Gastroesophageal sphincter (tissue), 3 donors: Measurements from ENCODE around the gene RPRD2.
"Not testable (repeated sequence)": the region's sequence is repeated elsewhere in the genome, so short reads cannot be mapped to it uniquely, and the experiment has no call there.

ENCODE experiments used
- EP300 ChIP-seq: sonication (generic); formaldehyde crosslinking; IDR thresholded peaks from one replicate; pipeline ENCODE4 v1.6.1; 2017; ENCODE audit warnings: antibody characterized with exemption, mild to moderate bottlenecking
- POLR2A ChIP-seq, 2 donors: fragments of 450-650 bp; IDR thresholded peaks; one replicate each; pipeline ENCODE4 v1.6.1; 2017; ENCODE audit warnings: antibody characterized with exemption in 2 of 2, mild to moderate bottlenecking in 2 of 2, moderate library complexity in 1 of 2
- POLR2AphosphoS5 ChIP-seq: sonication (generic); formaldehyde crosslinking; IDR thresholded peaks from one replicate; pipeline ENCODE4 v1.6.1; 2017; ENCODE audit warnings: antibody characterized with exemption
- TF ChIP-seq, protein P1 (sequence below), 4 experiments: fragments of 200-600 bp in 2 of 4; fragments of 450-650 bp in 2 of 4; sonication (generic) in 1 of 4; IDR thresholded peaks; one replicate each; pipeline ENCODE4 v1.5.1; 2017 to 2019; ENCODE audit warnings: antibody characterized with exemption in 4 of 4, mild to moderate bottlenecking in 2 of 4, moderate library complexity in 2 of 4

- TF ChIP-seq, protein P1, sequence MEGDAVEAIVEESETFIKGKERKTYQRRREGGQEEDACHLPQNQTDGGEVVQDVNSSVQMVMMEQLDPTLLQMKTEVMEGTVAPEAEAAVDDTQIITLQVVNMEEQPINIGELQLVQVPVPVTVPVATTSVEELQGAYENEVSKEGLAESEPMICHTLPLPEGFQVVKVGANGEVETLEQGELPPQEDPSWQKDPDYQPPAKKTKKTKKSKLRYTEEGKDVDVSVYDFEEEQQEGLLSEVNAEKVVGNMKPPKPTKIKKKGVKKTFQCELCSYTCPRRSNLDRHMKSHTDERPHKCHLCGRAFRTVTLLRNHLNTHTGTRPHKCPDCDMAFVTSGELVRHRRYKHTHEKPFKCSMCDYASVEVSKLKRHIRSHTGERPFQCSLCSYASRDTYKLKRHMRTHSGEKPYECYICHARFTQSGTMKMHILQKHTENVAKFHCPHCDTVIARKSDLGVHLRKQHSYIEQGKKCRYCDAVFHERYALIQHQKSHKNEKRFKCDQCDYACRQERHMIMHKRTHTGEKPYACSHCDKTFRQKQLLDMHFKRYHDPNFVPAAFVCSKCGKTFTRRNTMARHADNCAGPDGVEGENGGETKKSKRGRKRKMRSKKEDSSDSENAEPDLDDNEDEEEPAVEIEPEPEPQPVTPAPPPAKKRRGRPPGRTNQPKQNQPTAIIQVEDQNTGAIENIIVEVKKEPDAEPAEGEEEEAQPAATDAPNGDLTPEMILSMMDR (IDR thresholded peaks at IDR 0.05) = not testable (repeated sequence)
- not testable (repeated sequence) for TF ChIP-seq POLR2AphosphoS5; POLR2A (IDR thresholded peaks at IDR 0.05); EP300
These were observed 31.2 kb downstream of the RPRD2 start for GRCh38 chr1:150395115-150395514.
